Measurements from ENCODE around the gene ALG14.
A peak's percentile ranks its signal among the peaks of the same experiment; 100 is the strongest.
"Not testable (repeated sequence)": the region's sequence is repeated elsewhere in the genome, so short reads cannot be mapped to it uniquely, and the experiment has no call there.

Gene ALG14

GRCh38 chr1:95072532-95073419 lies at the start of gene ALG14:
TSS of gene ALG14 (minus strand) at chr1:95072951. CDS start at chr1:95072898, 53 bp downstream.
- DNase-seq = peak; percentile 89

- DNase-seq = no peak
Measured at GRCh38 chr1:95122151-95122697, 49.5 kb upstream of the ALG14 start.

- DNase-seq = no peak
Measured at GRCh38 chr1:95119273-95119672, 46.5 kb upstream of the ALG14 start.

GRCh38 chr1:95118710-95119109 lies 46.0 kb upstream of the ALG14 start:
- DNase-seq = no peak

GRCh38 chr1:95118067-95118499 lies 45.3 kb upstream of the ALG14 start:
- DNase-seq = no peak

GRCh38 chr1:95117207-95118066 lies 44.7 kb upstream of the ALG14 start, which contains the start of gene TLCD4:
TSS of gene TLCD4 (plus strand) at chr1:95117355. CDS start at chr1:95143902, 26,547 bp downstream.
- peak; percentile 46 for DNase-seq

- DNase-seq = peak; percentile 48
Measured at GRCh38 chr1:95116580-95117206, 43.9 kb upstream of the ALG14 start.

- no peak for DNase-seq
Measured at GRCh38 chr1:95115708-95116137, 43.0 kb upstream of the ALG14 start.

GRCh38 chr1:95113684-95114083 lies 40.9 kb upstream of the ALG14 start:
- no peak for DNase-seq

GRCh38 chr1:95111014-95111413 lies 38.3 kb upstream of the ALG14 start:
- DNase-seq = no peak

GRCh38 chr1:95108792-95109191 lies 36.0 kb upstream of the ALG14 start:
- no peak for DNase-seq

GRCh38 chr1:95098196-95098595 lies 25.4 kb upstream of the ALG14 start:
- no peak for DNase-seq

GRCh38 chr1:95097426-95097825 lies 24.7 kb upstream of the ALG14 start:
- DNase-seq = no peak

- no peak for DNase-seq
Measured at GRCh38 chr1:95096218-95096841, 23.6 kb upstream of the ALG14 start.

GRCh38 chr1:95095833-95096217 lies 23.1 kb upstream of the ALG14 start:
- DNase-seq = no peak

- DNase-seq = no peak
Measured at GRCh38 chr1:95094923-95095322, 22.2 kb upstream of the ALG14 start.

- no peak for DNase-seq
Measured at GRCh38 chr1:95093296-95093695, 20.5 kb upstream of the ALG14 start.

- DNase-seq = not testable (repeated sequence)
Measured at GRCh38 chr1:95092891-95093290, 20.1 kb upstream of the ALG14 start.

- not testable (repeated sequence) for DNase-seq
Measured at GRCh38 chr1:95091290-95091689, 18.5 kb upstream of the ALG14 start.

- no peak for DNase-seq
Measured at GRCh38 chr1:95089650-95090287, 17.0 kb upstream of the ALG14 start.

- DNase-seq = no peak
Measured at GRCh38 chr1:95088303-95088702, 15.6 kb upstream of the ALG14 start.

Measured in NCI-H774 (cell line).